GM21737 (cell line): Measurements from ENCODE around the gene ISOC2.

ENCODE experiments used
- ATAC-seq: cut with Tn5 transposase; IDR thresholded peaks from one replicate; pipeline ENCODE4 v1.9.1; 2021; ENCODE audit warnings: mild to moderate bottlenecking, moderate library complexity; ENCODE audit not compliant: unreplicated experiment

ISOC2 gene

DNA sequence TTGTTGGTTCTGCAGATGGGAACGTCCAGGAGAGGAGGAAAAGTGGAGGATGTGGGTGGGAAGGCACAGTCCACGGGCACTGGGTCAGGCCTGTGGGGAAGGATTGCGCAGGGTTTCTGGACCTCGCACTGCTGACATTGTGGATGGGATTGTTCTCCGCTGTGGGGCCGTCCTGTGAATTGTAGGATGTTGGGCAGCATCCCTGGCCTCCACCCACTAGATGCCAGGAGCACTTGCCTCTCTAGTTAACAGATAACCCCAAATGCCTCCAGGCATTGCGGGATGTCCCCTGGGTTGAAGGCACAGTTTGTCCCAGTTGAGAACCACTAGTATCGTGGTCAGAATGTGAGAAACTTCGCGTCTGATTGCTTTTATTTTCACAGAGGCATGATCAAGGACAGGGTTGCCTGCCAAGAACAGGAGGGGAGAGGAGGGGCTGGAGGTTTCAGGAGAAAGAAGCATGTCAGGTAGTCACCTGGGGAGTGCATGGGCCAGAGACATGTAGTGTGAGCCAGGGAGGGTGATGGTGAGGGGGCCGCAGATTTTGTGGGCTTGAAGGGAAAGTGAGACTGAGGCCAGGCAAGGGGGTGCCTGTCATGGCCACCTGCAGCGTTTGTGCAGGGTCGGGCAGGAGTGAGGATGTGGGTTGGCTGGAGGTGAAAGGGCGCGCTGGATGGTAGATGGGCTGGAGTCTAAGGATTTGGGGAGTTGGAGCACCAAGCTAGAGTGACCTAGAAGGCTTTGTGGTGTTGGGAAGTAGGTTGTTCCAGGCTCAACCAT is 18.2 kb upstream of the ISOC2 start:
- no peak for ATAC-seq

DNA sequence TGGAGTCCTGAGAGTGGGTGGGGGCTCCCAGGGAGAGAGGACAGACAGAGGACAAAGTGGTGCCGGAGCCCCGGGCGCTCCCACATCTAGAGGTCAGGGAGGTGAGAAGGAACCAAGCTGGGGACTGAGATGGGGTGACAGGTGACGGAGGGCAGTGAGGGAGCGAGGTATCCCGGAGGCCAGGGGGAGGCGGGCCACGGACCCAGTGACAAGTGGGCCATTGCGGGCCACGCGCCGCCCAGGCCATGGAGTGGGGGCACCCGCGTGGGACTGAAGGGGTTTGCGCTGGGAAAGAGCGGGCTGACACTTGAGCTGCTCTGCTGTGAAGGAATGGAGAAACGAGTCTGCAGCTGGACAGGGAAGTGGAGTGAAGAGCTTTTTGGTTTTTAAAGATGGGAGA is 17.6 kb upstream of the ISOC2 start:
- no peak for ATAC-seq

DNA sequence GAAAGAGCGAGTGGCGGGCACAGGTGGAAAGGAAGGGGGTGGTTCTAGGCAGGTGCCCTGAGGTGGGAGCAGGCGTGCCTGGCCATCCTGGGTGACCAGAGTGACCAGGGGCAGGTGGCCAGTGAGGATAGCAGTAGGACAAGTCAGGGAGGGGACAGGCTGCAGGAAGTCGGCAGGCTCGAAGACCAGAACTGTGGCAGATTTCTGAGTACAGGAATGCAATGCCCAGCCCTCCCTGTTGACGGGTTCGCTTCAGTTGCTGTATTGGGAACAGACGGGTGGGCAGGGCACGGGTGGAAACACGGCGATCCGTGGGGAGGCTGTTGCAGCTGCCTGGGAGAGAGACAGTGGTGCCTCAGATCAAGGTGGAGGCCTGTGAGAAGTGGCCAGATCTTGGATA is 16.9 kb upstream of the ISOC2 start:
- ATAC-seq: no peak

- ATAC-seq: no peak
These were observed 16.5 kb upstream of the ISOC2 start for GRCh38 chr19:55477905-55478304.

GRCh38 chr19:55476100-55476775 is 14.8 kb upstream of the ISOC2 start, which contains the start of gene ZNF628:
TSS of gene ZNF628 (plus strand) at chr19:55476617. CDS start at chr19:55479911, 3,294 bp downstream.
- peak; percentile 81 for ATAC-seq

GRCh38 chr19:55474269-55475265 is 13.1 kb upstream of the ISOC2 start:
- no peak for ATAC-seq

GRCh38 chr19:55473225-55474012 is 12.0 kb upstream of the ISOC2 start:
- ATAC-seq: no peak

GRCh38 chr19:55472463-55472862 is 11.0 kb upstream of the ISOC2 start:
- no peak for ATAC-seq

GRCh38 chr19:55471266-55471665 is 9.8 kb upstream of the ISOC2 start:
- no peak for ATAC-seq

DNA sequence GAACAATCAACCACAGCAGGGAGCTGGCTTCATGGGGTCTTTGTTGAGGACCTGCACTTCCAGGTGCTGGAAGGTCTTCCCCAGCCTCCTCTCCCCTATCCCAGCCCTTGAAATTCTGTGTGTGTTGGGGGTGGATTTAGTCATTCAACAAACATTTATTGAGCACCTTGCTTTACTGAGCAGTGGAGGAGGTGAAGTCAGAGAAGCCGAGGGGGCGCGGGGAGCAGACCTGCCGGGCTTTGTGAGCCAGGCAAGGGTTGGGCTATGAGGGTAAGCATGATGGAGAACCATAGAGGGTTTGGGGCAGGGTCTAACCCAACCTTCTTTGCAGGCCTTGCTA is 6.6 kb upstream of the ISOC2 start:
- ATAC-seq: no peak

DNA sequence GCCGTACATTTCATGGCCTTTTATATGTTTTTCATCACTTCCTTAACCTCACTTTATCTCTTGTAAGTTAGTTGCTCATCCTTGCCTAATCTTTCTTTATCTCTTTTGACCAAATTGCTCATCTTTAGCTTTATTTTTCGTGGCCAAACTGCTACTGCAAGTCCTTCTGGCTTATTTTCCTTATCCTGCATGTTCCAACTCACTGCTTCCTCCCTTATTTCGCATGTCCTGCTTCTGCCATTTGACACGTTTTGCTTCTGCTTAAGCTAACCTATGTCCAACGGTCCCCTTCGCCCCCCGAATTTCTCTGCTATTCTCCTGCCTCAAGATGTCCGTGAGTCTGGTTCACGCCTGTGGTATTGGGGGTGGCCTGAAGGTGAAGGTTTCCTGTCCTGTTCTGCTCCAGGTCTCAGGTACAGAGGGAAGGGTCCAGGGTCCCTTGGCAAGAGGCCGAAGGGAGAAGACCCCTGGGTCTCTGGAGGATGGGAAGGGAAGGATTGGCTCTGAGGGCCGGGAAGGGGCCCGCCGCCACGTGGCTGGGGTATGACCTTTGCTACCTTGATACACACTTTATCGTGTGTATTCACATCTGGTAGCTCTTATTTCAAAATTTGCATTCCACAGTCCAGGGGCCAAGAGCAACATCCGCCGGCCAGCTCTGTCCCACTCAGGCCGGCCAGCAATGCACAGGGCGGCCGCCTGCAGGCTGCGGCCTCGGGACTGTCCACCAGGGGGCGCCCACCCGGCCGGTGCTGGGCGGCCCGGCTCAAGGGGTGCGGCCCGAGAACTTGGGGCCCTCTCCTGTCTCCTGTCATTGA is 6.0 kb upstream of the ISOC2 start:
- ATAC-seq: no peak

GRCh38 chr19:55466241-55466614 is 4.8 kb upstream of the ISOC2 start:
- ATAC-seq: no peak

DNA sequence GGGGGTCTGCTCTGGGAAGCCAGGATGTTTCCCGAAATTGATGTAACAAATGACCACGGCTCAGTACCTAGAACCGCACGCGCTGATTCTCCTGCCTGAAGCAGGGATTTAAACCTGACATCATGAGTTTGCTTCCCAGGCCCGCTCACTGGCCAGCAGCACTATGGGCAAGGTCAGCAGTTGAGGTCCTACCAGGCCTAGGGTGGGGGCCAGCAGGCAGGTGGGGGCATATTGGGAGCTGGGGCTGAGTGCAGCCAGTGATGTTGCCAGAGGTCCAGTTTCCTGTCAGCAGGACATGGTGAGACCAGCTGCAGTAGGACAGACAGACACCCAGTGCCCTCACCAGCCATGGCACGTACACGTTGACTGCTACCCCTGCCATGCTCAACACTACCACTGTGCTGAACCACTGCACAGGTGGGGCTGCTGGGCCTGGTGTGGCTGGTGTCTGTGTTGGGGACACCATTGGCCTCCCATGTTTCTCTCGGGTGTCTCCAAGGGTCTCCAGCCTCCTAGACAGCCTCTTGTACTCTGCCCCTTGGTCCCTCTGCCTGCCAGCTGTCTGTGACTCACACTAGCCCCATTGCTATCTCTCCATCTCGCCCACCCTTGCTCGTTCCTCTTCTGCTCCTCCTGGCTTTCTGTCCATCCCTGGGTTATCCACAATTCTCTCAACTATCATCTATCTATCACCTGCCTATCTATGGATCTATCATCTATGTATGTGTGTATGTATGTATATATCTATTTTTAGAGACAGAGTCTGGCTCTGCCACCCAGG is 4.2 kb upstream of the ISOC2 start:
- no peak for ATAC-seq

DNA sequence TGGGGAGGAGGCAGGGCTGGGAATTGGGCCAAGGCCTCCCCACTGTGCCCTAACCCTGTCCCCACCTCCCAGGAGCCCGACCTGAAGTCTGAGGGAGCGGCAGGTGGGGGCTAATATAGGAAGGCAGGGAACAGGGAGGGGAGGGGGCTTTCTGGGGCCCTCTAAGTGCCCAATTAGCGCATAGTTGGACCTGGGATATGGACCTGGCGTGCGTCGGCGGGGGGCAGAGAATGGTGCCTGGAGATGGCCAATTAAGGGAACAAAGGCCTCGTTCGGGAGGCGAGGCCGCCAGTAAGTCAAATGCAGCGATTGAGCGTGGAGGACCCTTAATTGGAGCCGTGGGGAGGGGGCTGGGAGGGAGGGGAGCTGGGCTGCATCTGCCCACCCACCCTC is 3.2 kb upstream of the ISOC2 start, which contains the start of gene C19orf85:
TSS of gene C19orf85 (minus strand) at position 90 of the 393 bp plus-strand sequence. CDS start 197 bp downstream, outside the sequence.
- ATAC-seq: no peak

- ATAC-seq: no peak
These were observed 2.7 kb upstream of the ISOC2 start for GRCh38 chr19:55464039-55464661.

DNA sequence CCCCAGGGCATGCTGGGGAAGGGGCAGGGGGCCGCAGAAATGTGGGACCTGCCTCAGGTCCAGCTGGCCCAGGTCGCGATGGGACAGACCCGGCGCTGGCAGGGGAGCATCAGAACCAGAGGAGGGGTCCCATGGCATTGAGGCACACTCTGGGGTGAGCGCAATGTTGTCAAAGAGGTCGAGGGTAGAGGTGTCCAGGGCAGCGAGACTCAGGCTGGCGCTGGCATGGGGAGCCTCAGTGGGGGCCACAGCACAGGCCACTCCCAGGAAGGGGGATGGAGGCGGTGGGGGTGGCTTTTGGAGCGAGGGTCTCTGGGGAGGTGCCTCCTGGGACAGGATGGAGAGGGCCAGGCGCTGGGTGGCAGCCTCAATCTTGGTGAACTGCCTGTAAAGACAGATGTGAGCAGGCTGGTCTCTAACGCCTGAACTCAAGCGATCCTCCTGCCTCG is 2.2 kb upstream of the ISOC2 start:
- ATAC-seq: no peak

- ATAC-seq: no peak
These were observed 1.3 kb upstream of the ISOC2 start for GRCh38 chr19:55462722-55463121.

DNA sequence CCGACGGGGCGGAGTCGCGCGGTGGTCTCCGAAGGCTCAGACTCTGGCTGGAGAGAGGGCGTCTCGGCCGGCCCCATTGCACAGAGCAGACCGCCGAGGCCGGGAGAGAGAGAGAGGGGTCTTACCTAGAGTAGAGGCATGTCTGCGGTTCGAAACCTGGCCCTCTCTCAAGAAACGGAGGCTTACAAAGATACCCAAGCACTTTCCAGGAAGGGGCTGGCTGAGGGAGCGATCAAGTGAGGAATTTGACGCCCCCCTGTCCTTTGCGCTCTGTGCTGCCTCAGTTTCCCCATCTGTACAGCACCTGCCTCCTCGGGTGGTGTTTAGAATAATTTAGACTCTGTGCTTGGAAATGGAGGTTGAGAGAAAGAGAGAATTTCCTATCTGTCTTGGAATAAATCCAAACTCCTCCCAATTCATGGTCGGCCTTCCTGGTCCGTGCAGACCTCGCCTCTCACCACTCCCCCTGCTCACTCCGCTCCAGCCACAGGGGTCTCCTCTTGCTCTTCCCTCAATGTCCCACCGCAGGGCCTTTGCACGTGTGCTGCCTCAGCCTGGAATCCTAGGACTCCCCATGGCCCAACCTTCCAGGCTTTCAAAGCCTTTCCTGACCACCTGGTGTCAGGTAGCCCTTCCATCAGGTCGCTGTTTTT is 658 bp upstream of the ISOC2 start:
- ATAC-seq: no peak
